NCI-H2171 (cell line): Measurements from ENCODE around the gene CKMT2.

Source experiments
- DNase-seq: peaks from one replicate; lab custom pipeline; 2025; lab: John Stamatoyannopoulos, UW

Gene CKMT2

DNA sequence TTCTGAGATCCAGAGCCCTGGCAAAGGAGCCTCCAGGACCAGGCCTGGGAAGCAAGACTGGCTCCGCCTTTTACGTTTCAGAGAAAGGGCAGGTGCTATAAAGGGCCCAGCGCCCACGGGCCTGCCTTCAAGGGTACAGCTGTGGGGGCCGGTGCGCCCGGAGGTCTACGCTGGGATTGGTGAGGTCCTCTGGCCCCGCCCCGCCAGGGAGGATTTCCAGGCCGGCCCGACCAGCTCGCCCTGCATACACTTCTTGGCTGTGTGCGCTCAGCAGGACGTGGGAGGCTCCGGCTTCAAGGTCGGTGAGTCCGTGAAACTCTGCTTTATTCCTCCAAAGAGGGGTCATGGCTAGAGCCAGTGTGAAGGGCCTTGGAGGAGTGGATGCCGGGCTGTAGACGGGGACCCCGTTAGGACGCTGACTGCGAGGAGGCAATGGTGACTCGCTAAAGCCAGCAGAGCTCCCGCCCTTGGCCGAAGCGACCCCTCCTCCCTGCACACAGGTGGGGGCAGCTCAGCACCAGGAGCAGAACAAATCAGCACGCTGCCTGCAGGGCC, at the start of gene CKMT2:
Gene CKMT2, plus strand, starts transcription at position 243 of the 555 bp plus-strand sequence. CDS start 17,811 bp downstream, outside the sequence.
- no peak for DNase-seq

DNA sequence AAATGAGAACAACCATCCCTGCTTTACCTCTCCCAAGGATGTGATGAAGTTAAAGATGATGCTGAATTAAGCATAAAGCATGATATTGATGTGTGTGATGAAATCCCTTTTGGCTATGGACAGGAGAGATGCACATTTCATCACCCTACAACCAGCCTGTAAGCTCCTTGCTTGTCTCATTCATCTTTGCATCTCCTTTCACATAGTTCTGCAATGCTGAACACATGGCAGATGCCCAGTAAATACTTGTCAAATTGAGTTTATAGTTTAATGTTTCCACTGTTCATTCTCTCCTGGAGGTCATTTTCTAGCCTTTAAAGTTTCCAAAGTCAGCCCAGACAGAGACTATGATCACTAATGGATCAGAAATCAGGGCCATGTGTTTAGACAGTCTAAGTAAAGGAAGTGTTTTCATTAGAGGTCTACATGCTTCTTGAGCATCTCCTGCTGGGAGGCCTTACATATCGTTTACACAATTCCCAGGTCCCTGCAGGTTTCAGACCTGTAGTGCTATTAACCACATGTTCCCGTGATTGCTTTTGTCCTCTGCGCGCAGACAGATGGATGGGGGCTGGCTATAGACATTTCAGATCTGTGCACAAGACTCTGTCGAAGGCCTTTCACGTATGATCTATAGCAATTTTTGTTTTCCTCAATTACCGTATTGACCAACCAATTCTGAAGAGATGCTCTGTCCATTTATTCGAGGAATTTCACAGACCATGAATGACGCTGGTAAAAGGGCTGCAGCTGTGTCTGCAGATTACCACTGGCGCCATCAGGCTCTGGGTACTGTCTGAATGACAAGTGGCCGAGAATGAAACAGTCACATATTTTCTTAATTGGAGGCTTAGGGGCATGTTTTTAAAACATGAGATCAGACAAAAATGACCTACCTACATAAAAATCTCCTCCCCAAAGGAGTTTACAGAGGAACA, 49.0 kb upstream of the CKMT2 start:
- peak; percentile 11 for DNase-seq

- DNase-seq = no peak
These were observed 48.4 kb upstream of the CKMT2 start for GRCh38 chr5:81184749-81185110.

DNA sequence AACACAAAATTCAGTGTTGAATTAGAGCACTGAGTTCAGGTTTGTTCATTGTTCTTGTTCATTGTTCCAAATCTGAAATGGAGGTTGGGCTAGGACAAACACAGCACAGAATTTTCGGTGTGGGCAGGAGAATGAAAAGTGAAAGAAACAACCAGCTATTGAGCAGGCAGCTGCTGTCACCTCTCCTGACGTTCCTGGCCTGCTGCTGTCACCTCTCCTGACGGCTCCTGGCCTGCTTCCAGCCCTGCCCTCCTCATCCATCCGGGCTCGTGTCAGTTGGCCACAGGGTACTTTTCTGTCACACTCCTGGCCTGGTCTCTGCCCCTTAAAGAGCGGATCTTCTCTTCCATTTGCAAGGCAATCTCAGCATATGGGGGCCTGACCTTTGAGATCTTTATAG, 45.2 kb upstream of the CKMT2 start:
- no peak for DNase-seq

- no peak for DNase-seq
These were observed 44.2 kb upstream of the CKMT2 start for GRCh38 chr5:81188962-81189361.

GRCh38 chr5:81189875-81190498, 43.1 kb upstream of the CKMT2 start:
- DNase-seq = no peak

DNA sequence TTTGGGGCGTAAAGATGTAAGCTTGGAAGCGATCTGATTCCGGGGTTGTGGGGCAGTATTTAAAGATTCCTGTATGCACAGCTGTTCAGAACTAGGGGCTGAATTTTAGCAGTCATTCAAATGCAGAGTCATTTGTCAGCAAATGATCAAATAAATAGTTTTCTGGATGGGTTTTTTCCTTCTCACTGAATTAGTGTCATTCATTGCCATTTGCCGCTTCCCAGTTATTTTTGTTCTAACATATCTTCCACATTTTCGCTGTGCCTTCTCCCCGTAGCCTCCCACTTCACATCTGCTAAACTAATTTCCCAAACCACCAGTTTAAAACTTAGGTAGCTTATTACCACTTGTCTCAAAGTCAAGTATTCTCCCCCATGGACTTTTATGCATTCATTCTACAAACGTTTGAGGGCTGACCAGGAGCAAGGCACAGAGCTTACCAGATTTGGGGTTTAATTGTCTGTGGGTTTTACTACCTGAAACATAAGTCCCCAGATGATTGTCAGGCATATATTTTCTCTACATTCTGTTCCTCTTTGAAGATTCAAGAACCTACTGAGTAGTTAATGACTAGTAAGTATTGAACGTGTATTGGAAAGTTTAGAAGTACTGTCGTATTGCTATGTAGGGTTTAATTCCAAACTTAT, 41.3 kb upstream of the CKMT2 start:
- no peak for DNase-seq

DNA sequence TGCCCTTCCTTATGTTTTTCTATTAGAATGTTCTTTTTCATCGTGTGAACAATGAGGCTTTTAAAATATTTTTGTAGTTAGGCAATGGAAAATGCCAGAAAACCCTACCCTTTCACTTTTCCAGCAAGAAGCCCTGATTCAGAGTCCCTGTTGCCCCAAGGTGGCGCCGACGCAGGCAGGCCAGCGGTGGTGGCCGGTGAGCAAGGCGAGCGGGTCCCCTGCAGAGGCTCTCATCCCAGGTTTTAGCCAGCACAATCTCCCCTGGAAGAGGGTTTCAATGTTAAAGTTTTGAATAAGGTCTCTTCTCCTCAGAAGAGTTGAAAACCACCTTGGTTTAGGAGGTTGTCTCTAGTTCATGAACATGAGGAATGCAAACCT, 40.8 kb upstream of the CKMT2 start:
- no peak for DNase-seq

- DNase-seq = peak; percentile 50
These were observed 38.3 kb upstream of the CKMT2 start for GRCh38 chr5:81194633-81195334.

DNA sequence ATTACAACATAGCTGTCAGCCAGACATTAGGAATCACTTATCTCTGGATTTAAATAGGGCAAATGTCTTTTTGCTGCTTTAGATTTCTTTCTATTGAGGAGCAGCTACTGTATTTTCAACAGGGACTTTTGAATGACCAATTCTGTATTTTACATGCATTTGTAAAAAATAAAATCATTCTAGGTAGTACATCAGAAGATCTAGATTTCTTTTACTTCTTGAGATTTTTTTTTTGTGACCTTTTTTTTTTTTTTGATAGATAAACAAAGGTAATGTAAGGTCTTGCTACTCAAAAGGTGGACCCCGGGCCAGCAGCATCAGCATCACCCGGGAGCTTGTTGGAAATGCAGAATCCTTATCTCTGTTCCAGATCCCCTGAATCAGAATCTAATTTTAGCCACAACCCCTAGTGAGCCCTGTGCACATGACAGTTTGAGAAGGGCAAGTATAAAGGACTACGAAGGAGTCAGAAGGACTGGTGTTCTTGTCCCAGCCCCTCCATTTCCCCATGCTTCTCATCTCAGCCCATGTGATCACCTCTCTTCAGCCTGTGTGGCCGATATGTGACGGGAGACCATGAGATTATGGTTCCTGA, 37.7 kb upstream of the CKMT2 start:
- no peak for DNase-seq

DNA sequence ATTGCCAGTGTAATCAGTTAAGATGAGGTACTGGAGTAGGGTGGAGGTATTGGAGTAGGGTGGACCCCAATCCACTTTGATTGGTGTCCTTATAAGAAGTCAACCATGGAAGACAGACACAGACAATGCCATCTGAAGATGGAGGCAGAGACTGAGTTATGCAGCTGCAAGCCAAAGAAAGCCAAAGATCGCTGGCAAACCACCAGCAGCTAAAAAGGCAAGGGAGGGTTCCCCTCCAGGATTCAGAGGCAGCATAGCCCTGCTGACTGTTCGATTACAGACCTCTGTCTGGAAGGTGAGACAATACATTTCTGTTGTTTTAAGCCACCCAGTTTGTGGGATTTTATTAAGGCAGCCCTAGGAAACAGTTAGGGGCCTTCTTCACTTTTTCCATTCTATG, 30.5 kb upstream of the CKMT2 start:
- DNase-seq = no peak

GRCh38 chr5:81203729-81204128, 29.4 kb upstream of the CKMT2 start:
- DNase-seq = no peak

DNA sequence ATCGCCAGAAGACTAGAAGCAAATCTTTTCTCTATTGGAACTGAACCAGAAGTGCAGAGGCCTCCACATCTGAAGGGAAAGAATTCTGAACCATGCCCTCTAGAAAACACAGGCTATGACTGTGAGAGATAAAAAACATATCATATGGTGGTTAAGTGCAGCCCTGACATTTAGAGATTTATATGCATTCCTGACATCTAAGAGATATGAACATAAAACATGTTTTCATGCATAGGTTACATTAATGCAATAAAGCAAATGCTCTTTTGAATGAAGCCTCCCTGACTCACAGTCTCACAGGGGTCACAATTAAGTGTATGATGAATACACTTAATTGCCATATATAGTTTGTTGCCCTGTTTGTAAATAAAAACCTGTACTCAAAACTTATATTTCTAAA, 28.9 kb upstream of the CKMT2 start:
- DNase-seq = no peak

GRCh38 chr5:81205058-81205457, 28.1 kb upstream of the CKMT2 start:
- DNase-seq = no peak

DNA sequence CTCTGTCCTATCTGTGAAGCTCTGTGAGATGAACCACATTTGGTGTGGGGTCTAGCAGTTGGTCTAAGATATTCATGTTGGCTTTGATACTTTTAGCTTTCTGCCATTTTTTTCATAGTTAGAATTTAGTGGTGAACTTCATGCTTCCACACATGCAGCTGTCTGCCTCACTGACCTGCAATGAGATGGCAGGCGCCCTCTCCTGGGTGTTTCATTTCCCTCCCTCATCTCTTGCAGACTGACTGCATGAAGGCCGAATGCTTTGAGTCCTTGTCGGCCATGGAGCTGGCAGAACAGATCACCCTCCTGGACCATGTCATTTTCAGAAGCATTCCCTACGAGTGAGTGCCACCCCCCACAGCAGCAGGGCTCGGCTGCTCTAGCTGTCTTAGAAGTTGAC, 26.1 kb upstream of the CKMT2 start:
- DNase-seq = no peak

- no peak for DNase-seq
These were observed 24.2 kb upstream of the CKMT2 start for GRCh38 chr5:81208904-81209303.

GRCh38 chr5:81209386-81209785, 23.7 kb upstream of the CKMT2 start:
- DNase-seq = no peak

DNA sequence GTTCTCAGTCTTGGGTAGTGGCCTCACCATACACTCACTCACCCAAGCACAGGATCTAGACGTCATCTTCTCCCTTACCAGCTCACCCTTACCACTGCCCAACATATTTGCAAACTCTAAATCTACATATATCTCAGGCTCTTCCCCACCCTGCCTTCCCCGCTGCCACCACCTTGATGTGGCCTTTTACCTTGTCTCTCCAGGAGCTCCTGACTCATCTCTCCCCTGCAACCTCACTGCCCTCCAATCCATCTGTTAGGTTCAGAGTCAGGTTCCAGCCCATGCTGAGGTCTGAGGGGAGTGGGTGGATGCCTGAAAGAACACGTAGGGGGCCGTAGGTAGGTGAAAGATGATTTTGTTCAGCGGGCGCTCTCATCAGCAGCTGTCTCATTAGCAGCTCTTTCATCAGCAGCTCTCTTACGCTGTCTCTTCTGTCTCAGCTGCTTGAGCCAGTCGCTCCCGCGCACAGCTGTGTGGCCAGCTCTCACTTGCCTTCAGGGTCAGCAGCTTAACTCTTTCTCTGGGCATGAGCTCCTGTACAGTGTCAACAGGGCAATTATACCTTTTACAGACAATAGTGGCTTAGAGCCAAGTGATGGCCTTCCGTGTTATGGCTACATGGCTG, 23.1 kb upstream of the CKMT2 start:
- DNase-seq = peak; percentile 0

DNA sequence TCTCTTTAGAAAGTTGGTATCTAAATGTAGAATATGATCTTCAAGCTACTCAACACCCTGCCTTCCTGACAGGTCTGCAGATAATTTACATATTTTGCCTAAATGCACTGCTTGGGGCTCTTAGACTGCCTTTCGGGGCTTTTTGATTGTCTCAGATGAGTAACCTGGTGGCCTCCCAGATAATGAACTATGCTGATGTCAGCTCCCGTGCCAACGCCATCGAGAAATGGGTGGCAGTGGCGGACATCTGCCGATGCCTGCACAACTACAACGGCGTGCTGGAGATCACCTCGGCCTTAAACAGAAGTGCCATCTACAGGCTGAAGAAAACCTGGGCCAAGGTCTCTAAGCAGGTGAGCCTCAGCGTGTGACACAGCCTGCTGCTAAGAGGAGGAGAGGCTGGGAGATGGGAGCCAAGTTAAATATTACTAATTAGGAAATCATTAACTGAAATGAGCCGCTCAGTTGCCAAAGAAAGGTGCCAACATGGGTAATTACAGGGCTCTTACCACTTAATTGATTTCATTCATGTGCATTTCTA, 20.8 kb upstream of the CKMT2 start:
- DNase-seq = no peak

DNA sequence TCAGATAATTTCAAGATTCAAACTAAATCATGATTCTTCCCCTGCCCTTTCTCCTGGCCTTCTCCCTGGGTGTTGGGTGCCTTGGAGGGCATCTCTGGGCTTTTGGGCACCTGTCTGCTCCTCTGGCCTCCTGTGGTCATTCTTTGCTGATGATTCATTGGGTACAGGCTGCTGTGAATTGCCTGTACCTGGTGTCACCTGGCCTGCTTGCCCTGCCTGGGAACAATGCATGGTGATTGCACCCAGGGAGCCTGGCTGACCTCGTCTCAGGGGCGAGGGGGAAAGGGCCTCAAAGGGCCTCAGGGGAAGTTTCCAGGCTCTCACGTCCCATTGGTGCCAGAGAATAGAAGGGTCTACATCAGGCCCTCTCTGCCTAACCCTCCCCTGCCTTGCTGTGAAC, 20.1 kb upstream of the CKMT2 start:
- no peak for DNase-seq

DNA sequence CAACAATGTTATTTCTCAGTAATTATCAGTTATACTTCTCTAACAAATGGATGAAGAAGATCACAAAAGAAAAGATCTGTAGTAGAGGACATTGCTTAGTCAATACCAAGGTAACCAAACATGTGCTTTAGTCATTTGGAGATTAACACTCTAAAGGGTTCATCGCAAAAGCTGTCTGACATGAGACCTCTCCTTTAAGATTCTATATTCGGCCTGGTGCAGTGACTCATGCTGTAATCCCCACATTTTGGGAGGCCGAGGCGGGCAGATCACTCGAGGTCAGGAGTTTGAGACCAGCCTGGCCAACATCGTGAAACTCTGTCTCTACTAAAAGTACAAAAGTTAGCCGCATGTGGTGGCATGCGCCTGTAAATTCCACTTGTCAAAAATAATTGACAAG, 18.3 kb upstream of the CKMT2 start:
- DNase-seq = no peak
